Transverse colon (tissue), 4 donors: ENCODE measurements around the gene GTF2IRD1. TPM values are rescaled to one million over a fixed set of nuclear protein-coding genes. Genes with fewer than 3 reads are reported as not detected.
"Not testable (repeated sequence)": the region's sequence is repeated elsewhere in the genome, so short reads cannot be mapped to it uniquely, and the experiment has no call there.

Experiments
- DNase-seq: peaks from one replicate; pipeline ENCODE4 v3.0.0-alpha.2; 2019
- H3K27ac ChIP-seq, 4 donors: fragments of 200-600 bp; sonication (generic); 2 replicates each; pipeline ENCODE4 v1.5.1; 2016 to 2018; ENCODE audit warnings: inconsistent platforms in 4 of 4
- H3K27me3 ChIP-seq: fragments of 200-600 bp; sonication (generic); 2 replicates; pipeline ENCODE4 v1.5.1; 2017; ENCODE audit warnings: inconsistent platforms
- H3K36me3 ChIP-seq, 4 donors: fragments of 200-600 bp; sonication (generic); 2 replicates each; pipeline ENCODE4 v1.5.1; 2017 to 2019; ENCODE audit warnings: inconsistent platforms in 4 of 4
- H3K4me1 ChIP-seq, 4 donors: fragments of 200-600 bp; sonication (generic); 2 replicates each; pipeline ENCODE4 v1.5.1; 2017 to 2020; ENCODE audit warnings: inconsistent platforms in 4 of 4
- H3K4me3 ChIP-seq, 4 donors: fragments of 200-600 bp; sonication (generic); 1 replicate in 1 of 4; 2 replicates in 3 of 4; pipeline versions ENCODE4 v1.5.1 to v1.6.1; 2017 to 2019; ENCODE audit warnings: inconsistent platforms in 4 of 4
- H3K9me3 ChIP-seq, 2 donors: fragments of 200-600 bp; sonication (generic); 2 replicates each; pipeline ENCODE4 v1.5.1; 2017 to 2019; ENCODE audit warnings: inconsistent platforms in 2 of 2
- EP300 ChIP-seq: sonication (generic); formaldehyde crosslinking; IDR thresholded peaks from one replicate; pipeline ENCODE4 v1.6.1; 2017; ENCODE audit warnings: antibody characterized with exemption, low read depth
- POLR2A ChIP-seq: fragments of 450-650 bp; IDR thresholded peaks from one replicate; pipeline ENCODE4 v1.6.1; 2016; ENCODE audit warnings: antibody characterized with exemption, mild to moderate bottlenecking, moderate library complexity
- POLR2AphosphoS5 ChIP-seq, 3 donors: sonication (generic); formaldehyde crosslinking; IDR thresholded peaks; one replicate each; pipeline ENCODE4 v1.6.1; 2016; ENCODE audit warnings: antibody characterized with exemption in 3 of 3
- WGBS, 2 donors: methylation state at CpG; one replicate each; pipeline ENCODE4 v1.1.5; 2018; ENCODE audit warnings: low coverage in 1 of 2; 5-methylcytosine and 5-hydroxymethylcytosine counted together
- in situ Hi-C, 4 donors: fragments of 200-750 bp; cut with MboI; loops; one replicate each; pipeline versions ENCODE4 v1.15.0 to v1.15.1; 2017; ENCODE audit warnings: low sequenced_read_pairs in 3 of 4, low pct_ligation_motif_present in 1 of 4, low pct_unique_long_range_greater_than_20kb in 1 of 4
- intact Hi-C: fragments of 100-400 bp; cut with DNase I; formaldehyde crosslinking; loops from one replicate; pipeline ENCODE4 v1.15.1; 2023; ENCODE audit warnings: low total_unique reads
- total RNA-seq, 4 donors: library from RNA; depleted of rRNA; stranded (reverse); fragments of >200 nt; gene quantifications; one replicate each; pipeline ENCODE4 v1.1.0, GENCODE V29; 2016
- TF ChIP-seq, protein P1 (sequence below), 5 experiments: fragments of 200-600 bp in 3 of 5; fragments of 450-650 bp in 2 of 5; sonication (generic) in 3 of 5; IDR thresholded peaks; 1 replicate in 2 of 5; 2 replicates in 3 of 5; pipeline ENCODE4 v1.5.1; 2016 to 2017; ENCODE audit warnings: antibody characterized with exemption in 5 of 5, inconsistent platforms in 3 of 5, mild to moderate bottlenecking in 2 of 5, moderate library complexity in 1 of 5

GTF2IRD1 gene
- total RNA-seq, 4 donors from 2014 or later = 4.6 to 22.4 (median 14.7) TPM

- Histone ChIP-seq H3K4me1 (peaks cover 0 to 3% (median 0%) of the 10 kb centered on the region in 4 donors), H3K9me3 (no peaks in the 10 kb centered on the region), H3K27ac (no peak overlapping the region), H3K4me3 (no peak overlapping the region), H3K27me3 (no peaks in the 10 kb centered on the region), H3K36me3 (no peaks in the 10 kb centered on the region)
- intact Hi-C loops = no loop called here
- WGBS, 2 donors = 93 to 100% methylated on average over 2 to 6 of the region's 6 CpGs
- in situ Hi-C loops = no loop called here
- no peak for DNase-seq
- TF ChIP-seq POLR2A = no peak
- TF ChIP-seq, protein P1, sequence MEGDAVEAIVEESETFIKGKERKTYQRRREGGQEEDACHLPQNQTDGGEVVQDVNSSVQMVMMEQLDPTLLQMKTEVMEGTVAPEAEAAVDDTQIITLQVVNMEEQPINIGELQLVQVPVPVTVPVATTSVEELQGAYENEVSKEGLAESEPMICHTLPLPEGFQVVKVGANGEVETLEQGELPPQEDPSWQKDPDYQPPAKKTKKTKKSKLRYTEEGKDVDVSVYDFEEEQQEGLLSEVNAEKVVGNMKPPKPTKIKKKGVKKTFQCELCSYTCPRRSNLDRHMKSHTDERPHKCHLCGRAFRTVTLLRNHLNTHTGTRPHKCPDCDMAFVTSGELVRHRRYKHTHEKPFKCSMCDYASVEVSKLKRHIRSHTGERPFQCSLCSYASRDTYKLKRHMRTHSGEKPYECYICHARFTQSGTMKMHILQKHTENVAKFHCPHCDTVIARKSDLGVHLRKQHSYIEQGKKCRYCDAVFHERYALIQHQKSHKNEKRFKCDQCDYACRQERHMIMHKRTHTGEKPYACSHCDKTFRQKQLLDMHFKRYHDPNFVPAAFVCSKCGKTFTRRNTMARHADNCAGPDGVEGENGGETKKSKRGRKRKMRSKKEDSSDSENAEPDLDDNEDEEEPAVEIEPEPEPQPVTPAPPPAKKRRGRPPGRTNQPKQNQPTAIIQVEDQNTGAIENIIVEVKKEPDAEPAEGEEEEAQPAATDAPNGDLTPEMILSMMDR (IDR thresholded peaks at IDR 0.05) = no peak
- no peak for TF ChIP-seq POLR2AphosphoS5 (IDR thresholded peaks at IDR 0.05)
Measured at GRCh38 chr7:74493295-74493694, 39.6 kb downstream of the GTF2IRD1 start.

DNA sequence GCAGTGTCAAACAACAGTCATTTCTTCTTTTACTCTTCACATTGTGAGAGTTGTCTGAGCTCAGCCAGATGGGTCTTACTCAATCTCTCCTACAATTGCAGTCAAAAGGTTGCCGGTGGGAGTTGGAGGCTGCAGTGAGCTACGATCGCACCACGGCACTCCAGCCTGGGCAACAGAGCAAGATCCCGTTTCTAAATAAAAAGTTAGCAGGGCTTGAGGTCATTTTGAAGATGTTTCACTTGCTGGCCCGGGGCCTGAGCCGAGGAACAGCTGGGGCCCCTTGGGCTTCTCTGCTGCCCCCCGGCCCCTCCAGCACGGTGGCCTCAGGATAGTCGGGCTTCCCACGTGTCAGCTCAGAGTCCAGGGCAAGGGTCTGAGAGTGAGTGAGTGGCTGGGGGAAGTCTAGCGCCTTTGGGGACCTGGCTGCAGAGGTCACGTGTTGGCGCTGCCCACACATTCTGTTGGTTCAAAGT lies 40.4 kb downstream of the GTF2IRD1 start:
- no peak overlapping the region for H3K27ac ChIP-seq
- TF ChIP-seq POLR2AphosphoS5 (IDR thresholded peaks at IDR 0.05) = no peak
- TF ChIP-seq, protein P1 (IDR thresholded peaks at IDR 0.05) = no peak
- intact Hi-C loops = no loop called here

DNA sequence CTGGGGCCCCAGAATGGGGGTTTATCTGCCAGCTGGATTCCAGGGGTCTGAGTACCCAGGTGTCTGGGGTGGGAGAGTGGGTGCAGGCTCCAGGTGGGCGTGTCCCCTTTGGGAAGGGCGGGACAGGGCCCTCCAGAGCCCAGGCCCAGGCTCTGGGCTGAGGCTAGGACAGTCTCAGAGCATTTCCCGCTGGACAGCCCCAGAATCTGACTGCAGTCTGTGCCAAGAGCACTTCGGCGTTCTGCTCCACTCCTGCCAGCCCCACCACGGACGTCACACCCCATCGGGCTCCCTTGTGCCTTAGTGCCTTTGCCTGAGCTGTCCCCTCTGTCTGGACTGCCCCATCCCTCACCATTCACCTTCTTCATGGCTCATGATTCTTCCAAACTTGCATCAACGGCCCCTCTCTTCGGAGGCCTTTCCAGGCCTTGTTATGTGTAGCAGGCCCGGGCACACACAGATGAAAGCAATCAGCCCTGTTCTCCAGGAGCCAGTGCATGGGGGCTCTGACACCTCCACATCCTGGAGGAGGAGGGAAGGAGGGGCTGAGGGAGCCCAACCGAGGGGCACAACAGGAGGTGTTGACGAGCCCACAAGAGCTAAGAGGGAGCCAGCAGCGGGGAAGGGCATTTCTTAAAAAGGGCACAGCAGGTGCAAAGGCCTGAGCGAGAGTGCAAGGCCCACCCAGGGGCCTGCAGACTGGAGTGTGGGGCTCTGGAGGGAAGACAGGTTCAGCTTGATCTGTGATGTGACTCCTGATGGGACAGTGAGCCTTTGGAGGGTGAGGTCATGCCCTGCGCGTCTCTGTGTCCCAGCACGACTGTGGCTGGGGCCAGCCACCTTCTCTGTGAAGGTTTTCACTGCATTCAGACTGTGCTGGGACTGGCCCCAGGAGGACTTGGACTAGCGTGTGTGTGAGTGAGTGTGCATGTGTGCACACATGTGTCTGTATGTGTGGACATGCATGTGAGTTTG lies 41.7 kb downstream of the GTF2IRD1 start:
- Histone ChIP-seq H3K4me3 (no peak overlapping the region), H3K9me3 (no peaks in the 10 kb centered on the region), H3K36me3 (no peaks in the 10 kb centered on the region), H3K27me3 (no peaks in the 10 kb centered on the region), H3K27ac (no peak overlapping the region), H3K4me1 (no peaks in the 10 kb centered on the region)
- intact Hi-C loops (no loop called here), in situ Hi-C loops (no loop called here)
- TF ChIP-seq, protein P1 (IDR thresholded peaks at IDR 0.05) = no peak
- TF ChIP-seq POLR2A = no peak
- TF ChIP-seq EP300 = no peak
- TF ChIP-seq POLR2AphosphoS5 (IDR thresholded peaks at IDR 0.05) = no peak
- WGBS, 2 donors = 79 to 81% methylated on average over 7 to 19 of the region's 19 CpGs
- no peak for DNase-seq

More for the DNA sequence above, 40.4 kb downstream of the GTF2IRD1 start:
- no peak for DNase-seq
- 80 to 91% methylated on average over 2 to 14 of the region's 14 CpGs for WGBS, 2 donors
- in situ Hi-C loops = no loop called here
- Histone ChIP-seq H3K9me3 (no peaks in the 10 kb centered on the region), H3K27me3 (no peaks in the 10 kb centered on the region), H3K4me3 (no peak overlapping the region), H3K4me1 (no peaks in the 10 kb centered on the region), H3K36me3 (no peaks in the 10 kb centered on the region)

- in situ Hi-C loops (no loop called here), intact Hi-C loops (no loop called here)
- no peaks in the 10 kb centered on the region for H3K27me3 ChIP-seq
- no peak for TF ChIP-seq EP300
- no peak for TF ChIP-seq POLR2A
- TF ChIP-seq, protein P1 (IDR thresholded peaks at IDR 0.05) = no peak
- TF ChIP-seq POLR2AphosphoS5 (IDR thresholded peaks at IDR 0.05) = no peak
- no peak overlapping the region for H3K4me3 ChIP-seq
- H3K27ac ChIP-seq = no peak overlapping the region
- no peak for DNase-seq
- H3K4me1 ChIP-seq = peaks cover 0 to 6% (median 0%) of the 10 kb centered on the region in 4 donors
- no peaks in the 10 kb centered on the region for H3K36me3 ChIP-seq
- 86 to 92% methylated on average over 2 to 6 of the region's 6 CpGs for WGBS, 2 donors
- no peaks in the 10 kb centered on the region for H3K9me3 ChIP-seq
Measured at GRCh38 chr7:74496272-74496671, 42.6 kb downstream of the GTF2IRD1 start.

- H3K4me1 ChIP-seq, intact Hi-C loops, H3K36me3 ChIP-seq, H3K27me3 ChIP-seq, H3K9me3 ChIP-seq, H3K4me3 ChIP-seq, H3K27ac ChIP-seq, DNase-seq, in situ Hi-C loops: not testable (repeated sequence)
- WGBS, 2 donors = 81% methylated on average over 3 of the region's 3 CpGs; no CpG with 5 or more reads in 1 of the 2 donors
Measured at GRCh38 chr7:74496773-74497172, 43.1 kb downstream of the GTF2IRD1 start.
